HG03432 (cell line): ENCODE results near the gene CD7.
A peak's percentile ranks its signal among the peaks of the same experiment; 100 is the strongest.
"Not testable (repeated sequence)": the region's sequence is repeated elsewhere in the genome, so short reads cannot be mapped to it uniquely, and the experiment has no call there.

Source experiments
- ATAC-seq: cut with Tn5 transposase; IDR thresholded peaks from one replicate; pipeline ENCODE4 v1.9.1; 2021; ENCODE audit warnings: mild to moderate bottlenecking, moderate library complexity; ENCODE audit not compliant: unreplicated experiment

The CD7 gene

DNA sequence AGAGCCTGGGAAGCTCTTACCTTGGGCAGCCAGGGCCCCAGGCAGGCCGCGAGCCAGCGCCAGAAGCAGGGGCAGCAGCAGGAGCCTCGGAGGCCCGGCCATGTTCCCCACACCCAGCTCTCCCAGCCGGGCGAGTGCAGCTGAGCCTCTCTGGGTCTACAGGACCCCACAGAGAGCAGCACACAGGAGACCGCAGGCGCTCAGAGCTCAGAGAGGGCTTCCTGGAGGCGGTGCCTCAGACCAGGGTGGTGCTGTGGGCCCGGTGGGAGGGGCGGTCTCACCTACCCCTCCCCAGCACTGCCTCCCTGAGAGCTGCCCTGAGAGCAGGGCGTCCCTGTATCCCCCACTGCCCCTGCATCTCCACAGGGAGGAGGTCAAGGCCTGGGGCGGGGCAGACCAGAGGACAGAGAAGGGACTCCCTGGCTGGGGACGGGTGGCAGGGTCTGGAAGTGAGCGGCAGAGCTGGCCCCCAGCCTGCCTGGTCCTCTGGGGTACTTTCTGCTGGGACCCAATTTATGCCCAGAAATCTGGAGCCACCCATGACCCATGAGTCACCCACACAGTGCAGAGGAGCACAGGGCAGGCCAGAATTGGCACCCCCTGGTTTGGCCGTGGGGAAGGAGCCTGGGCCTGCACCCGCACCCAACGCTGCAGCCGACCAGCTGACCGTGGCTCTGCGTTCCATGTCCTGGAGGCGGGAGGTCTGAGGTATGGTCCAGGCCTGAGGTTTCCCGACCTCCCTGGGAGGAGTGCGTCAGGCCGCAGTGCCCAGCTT, at the start of gene CD7:
Gene CD7, minus strand, starts transcription at position 215 of the 775 bp plus-strand sequence. Its CDS starts 113 bp downstream, at position 102.
- ATAC-seq, result no peak

- no peak for ATAC-seq
Measured at GRCh38 chr17:82366749-82367148, 49.3 kb upstream of the CD7 start.

- ATAC-seq, result no peak
Measured at GRCh38 chr17:82365606-82366295, 48.3 kb upstream of the CD7 start.

DNA sequence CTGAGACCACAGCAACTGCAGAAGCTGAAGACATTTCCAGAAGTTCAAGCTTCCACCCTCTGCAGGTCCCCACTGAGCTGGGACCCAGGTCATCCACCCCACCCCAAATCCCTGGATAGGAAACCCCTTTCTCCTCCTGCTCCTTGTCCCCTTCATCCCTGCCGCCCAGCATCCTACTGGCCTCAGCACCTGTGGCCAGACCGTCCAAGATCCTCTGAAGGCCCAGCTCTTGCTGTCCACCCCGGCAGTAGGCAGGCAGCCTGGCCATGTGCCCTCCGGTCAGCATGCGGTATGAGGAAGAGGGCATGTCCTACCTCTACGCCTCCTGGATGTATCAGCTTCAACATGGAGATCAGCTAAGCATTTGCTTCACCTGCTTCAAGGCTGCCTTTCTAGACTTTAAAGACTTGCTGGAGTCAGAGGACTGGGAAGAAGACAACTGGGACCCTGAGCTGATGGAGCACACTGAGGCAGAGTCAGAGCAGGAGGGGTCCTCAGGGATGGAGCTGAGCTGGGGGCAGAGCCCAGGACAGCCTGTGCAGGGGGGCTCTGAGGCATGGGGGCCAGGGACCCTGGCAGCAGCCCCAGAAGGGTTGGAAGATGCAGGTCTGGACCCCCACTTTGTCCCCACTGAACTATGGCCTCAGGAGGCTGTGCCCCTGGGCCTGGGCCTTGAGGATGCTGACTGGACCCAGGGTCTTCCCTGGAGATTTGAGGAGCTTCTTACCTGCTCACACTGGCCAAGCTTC, 44.7 kb upstream of the CD7 start:
- ATAC-seq, result no peak

DNA sequence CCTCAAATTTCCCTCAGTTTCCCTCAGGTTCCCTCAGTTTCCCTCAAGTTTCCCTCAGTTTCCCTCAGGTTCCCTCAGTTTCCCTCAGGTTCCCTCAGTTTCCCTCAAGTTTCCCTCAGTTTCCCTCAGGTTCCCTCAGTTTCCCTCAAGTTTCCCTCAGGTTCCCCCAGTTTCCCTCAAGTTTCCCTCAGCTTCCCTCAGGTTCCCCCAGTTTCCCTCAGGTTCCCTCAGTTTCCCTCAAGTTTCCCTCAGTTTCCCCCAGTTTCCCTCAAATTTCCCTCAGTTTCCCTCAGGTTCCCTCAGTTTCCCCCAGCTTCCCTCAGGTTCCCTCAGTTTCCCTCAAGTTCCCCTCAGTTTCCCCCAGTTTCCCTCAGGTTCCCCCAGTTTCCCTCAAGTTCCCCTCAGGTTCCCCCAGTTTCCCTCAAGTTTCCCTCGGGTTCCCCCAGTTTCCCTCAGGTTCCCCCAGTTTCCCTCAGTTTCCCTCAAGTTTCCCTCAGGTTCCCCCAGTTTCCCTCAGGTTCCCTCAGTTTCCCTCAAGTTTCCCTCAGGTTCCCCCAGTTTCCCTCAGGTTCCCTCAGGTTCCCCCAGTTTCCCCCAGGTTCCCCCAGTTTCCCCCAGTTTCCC, 42.2 kb upstream of the CD7 start:
- not testable (repeated sequence) for ATAC-seq

DNA sequence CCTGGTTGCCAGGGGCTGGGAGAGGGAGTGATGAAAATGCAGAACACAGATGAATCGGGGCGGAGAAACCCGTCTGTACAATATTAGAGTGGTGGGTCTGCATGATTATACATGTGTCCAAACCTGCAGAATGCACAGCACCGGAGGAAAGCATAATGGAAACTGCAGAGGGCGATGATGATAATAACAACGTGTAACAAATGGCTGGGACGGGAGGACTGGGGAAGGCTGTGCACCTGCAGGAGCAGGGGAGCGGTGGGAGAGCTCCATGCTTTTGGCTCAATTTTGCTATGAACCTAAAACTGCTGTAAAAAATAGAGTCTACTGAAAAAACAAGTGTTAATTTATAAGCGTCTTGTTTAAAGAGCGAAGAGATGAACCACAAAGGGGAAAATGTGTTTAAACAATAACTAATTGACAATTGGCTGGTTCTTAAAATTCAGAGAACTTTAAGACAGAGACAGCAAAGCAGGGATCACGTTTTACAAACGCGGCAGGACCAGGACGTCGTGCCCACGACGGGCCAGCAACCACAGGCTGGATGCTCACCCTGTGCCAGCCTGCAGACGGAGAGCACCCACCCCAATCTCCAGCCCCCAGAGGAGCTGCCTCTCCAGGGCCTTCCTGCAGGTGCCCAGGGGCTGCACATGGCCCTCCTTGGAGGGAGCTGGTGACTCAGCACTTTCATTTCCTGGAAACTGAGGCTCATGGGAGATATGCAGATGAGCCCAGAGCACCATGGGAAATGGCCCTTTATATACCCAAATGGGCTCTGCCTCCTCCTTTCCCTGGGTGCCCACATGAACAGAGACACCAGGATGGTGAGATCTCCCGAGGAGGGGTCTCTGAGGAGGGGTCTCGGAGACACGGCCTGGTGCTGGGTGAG, 41.3 kb upstream of the CD7 start, which contains the start of gene TEX19:
Gene TEX19, plus strand, starts transcription at position 783 of the 886 bp plus-strand sequence. CDS start 2,904 bp downstream, outside the sequence.
- no peak for ATAC-seq

DNA sequence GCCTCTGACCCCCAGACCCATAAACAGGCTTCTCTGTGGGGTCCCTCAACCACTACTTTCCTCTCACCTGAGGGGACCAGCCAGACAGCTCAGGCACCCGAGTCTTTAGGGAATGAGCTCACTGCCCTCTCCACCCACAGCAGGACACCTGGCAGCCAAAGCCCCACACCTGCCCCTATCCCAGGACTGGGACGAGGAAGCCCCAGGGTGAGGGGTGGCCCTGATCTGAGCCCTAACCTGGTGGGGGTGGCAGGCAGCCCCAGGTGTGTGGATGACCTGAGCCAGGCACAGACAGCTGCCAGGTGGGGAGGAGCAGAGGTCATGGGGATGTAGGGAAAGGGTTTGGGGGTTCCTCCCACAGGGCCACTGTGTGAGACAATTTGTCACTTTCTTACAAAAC, 40.0 kb upstream of the CD7 start:
- no peak for ATAC-seq

DNA sequence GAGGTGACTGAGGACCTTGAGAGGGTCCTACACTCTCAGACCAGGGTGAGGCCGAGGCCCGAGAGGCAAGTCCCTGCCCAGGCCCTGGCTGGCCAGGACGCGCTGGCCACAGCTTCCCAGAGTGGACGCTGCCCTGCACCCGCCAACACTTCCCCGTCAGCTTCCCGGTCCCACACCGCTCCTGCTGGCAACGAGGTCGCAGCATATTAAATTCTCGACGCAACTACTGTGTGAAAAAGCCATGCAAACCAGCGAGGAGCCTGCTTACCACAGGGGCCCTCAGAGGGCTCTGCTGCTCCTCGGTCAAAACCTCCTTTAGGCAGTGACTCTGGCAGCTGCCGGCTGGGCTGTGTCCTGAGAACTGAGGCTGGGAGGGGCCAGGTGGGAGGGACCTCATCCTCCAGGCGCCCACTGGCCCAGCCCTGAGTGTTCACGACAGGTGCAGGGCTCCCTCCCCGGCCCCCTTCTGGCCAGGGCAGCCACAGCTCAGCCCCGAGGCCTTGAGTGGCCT, 39.5 kb upstream of the CD7 start:
- no peak for ATAC-seq

DNA sequence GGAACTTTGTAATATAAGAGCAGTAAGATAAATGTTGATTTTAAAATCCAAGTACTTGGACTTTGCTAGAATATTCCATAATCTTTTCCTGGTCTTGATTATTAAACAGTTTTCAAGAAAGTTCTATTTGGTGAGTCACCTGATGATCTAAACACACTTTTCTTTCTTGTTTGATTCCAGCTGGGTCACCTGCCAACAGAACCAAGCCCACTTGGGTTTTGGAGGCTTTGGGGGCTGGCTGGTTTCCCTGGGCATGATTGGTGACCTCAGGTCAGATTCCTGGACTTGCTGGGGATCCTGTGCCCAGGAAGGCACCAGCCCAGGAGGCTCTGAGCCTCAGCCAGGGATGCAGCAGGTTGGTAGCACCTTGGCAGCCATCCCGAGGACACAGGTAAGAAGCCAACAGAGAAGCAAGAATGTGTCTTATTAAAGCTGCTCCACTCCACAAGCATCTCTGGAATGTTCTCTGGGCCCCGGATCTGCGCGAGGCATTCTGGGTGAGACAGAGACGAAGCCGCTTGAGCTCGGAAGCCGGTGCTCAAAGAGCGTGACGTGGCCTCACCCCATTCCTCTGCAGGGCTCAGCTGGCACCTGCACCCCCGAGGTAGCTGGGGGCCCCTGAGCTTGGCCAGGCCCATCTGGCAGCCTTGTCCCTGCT, 38.5 kb upstream of the CD7 start:
- no peak for ATAC-seq

DNA sequence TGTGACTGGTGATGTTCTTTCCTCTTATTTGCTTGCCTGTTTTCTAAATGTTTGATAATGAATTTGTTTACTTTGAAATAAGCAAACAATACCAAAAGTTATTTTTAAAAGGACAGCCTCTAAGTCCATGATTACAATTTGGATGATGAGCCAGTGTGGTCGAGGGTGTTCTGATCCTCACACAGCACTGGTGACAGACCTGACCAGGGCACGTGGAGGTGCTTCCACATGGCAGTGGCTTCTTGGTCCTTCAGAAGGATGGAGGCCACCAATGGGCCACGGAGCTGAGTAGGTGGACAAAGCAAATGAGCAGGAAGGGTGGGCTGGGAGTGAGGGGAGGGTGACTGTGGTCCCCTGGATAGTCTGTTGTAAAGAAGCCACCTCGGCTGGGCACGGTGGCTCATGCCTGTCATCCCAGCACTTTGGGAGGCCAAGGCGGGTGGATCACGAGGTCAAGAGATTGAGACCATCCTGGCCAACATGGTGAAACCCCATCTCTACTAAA, 37.4 kb upstream of the CD7 start:
- ATAC-seq, result no peak

DNA sequence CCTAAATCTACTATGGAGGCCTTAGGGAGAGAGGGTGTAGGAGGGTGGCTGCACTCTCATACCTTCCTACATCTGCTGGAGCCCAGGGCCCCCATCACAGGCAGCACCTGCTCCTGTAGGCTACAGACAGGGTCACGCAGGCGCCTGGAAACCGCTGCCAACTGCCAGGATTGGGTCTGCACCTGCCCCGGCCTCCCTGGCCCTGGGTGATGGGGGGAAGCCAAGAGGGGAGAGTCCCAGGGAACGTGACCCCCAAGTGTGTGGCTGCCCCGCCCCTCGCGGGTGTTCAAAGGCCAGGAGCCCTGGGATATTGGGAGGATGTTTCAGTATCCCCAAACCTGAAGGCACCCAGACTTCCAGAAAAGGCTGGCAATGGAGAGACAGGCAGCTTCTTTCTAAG, 36.1 kb upstream of the CD7 start:
- ATAC-seq, result no peak

GRCh38 chr17:82351713-82352488, 34.5 kb upstream of the CD7 start:
- peak; percentile 44 for ATAC-seq

GRCh38 chr17:82351254-82351712, 33.9 kb upstream of the CD7 start:
- no peak for ATAC-seq

- ATAC-seq, result no peak
Measured at GRCh38 chr17:82350182-82351030, 33.0 kb upstream of the CD7 start.

DNA sequence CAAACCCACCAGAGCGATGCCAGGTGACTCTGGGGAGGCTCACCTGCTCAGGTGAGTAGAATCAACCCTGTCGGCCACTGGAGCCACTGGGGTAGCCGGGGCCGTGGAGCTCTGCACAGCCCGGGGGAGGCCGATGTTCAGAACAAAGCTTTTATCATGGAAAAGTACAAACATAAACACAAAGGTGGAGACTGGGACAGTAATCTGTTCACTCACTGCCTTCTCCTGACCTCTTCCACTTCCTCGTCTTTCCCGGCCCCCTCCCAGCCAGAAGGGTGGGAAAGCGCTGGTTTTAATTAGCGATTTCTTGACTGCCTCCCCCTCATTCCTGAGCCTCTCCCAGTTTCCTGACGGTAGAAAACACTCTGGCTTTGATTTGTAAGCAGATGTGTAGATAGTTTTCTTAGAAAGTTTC, 31.9 kb upstream of the CD7 start:
- ATAC-seq, result no peak

DNA sequence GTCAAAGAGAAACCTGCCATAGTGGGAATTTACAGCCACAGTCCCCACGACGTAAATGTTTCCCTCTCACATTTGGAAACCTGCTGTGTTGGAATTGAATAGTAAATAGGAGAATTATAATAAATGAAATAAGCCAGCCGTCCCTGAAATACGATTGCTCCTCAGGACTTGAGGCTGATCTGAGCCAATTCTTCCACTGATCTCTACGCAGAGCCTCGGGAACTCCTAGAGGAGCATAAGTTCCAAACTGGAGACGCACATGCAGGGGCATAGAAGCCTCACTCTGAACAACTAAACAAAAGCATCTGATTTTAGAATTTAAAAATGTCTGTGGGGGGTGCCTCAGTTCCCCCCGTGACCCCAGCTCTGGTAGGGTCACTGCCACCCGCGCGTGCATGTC, 31.5 kb upstream of the CD7 start:
- no peak for ATAC-seq

DNA sequence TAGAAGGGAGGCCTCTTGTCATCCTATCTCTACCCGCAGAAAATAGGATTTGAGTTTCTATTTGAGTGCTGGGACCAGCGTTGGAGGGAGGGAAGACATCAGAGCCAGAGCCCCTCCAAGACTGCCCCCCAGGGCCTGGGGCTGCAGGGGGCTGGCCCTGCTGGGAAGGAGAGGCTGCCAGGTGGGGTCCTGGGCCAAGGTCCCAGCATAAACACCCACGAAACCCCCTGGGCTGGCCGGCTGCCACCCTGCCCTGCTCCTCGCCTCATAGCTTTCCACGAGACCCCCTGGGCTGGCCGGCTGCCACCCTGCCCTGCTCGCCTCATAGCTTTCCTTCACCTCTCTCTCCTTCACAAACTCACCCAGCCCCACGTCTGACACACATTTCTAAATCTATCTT, 31.0 kb upstream of the CD7 start:
- ATAC-seq, result no peak
